ENCODE results near the gene GSTA2. TPM values are rescaled to one million over a fixed set of nuclear protein-coding genes. Genes with fewer than 3 reads are reported as not detected.
"Not testable (repeated sequence)": the region's sequence is repeated elsewhere in the genome, so short reads cannot be mapped to it uniquely, and the experiment has no call there.

The GSTA2 gene
- total RNA-seq = not detected in 2 replicates
- long read RNA-seq = 0 reads

DNA sequence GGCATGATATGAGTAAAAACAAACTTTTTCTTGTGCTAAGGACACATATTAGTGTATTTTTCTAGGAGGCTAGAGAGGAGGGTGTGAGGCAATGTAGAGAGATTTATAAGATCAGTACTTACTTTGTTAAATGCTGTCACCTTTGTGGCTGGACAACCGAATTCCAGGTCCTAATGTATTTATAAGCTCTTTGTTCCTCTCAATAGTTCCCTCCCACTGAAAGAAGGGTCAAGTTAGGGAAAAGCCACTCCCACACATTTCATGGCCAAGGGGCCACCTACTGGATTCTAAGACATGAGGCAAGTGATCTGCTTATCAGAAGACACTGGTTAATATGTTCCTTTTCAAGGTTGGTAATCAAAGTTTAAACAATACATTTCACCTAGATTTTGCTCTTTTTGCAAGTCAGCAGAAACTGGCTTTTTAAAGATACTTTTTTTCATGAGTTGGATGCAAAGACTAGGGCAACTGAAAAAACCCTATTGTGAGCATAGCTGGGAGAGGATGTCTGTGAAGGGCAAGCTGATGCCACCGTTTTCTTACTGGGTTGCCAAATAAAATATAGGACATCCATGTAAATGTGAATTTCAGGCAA is at the start of gene GSTA2:
GSTA2 (minus strand) TSS at position 154 of the 595 bp plus-strand sequence. CDS start 5,528 bp downstream, outside the sequence.
- H3K9me3 Mint-ChIP-seq (ENCODE audit: unreplicated experiment); H3K36me3 Mint-ChIP-seq (ENCODE audit: unreplicated experiment); H3K27me3 Mint-ChIP-seq (ENCODE audit: unreplicated experiment); H3K4me1 Mint-ChIP-seq (ENCODE audit: unreplicated experiment); DNase-seq (ENCODE audit: extremely low spot score, unreplicated experiment); H3K4me3 Mint-ChIP-seq (ENCODE audit: unreplicated experiment); H3K27ac Mint-ChIP-seq (ENCODE audit: unreplicated experiment): not testable (repeated sequence)

DNA sequence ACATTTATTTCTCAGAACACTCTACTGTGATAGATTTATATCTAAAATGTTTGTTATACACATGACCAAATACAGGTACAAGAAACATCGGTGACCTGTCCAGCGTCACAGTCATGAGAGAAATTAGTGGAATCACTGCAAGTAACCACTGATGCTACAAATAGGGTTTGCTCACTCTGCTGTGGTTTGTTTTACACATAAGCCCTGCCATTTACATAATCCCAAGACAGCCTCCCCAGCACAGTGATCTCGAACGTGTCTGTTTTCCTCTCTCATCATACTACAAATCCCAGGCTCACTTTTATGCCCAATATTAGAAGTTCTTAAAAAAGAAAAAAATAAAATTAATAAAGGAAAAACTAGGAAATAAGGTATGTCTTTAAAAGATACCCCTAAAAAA is 46.5 kb upstream of the GSTA2 start:
- H3K4me1 Mint-ChIP-seq (ENCODE audit: unreplicated experiment); H3K36me3 Mint-ChIP-seq (ENCODE audit: unreplicated experiment); DNase-seq (ENCODE audit: extremely low spot score, unreplicated experiment); H3K27me3 Mint-ChIP-seq (ENCODE audit: unreplicated experiment); H3K27ac Mint-ChIP-seq (ENCODE audit: unreplicated experiment); H3K4me3 Mint-ChIP-seq (ENCODE audit: unreplicated experiment); H3K9me3 Mint-ChIP-seq (ENCODE audit: unreplicated experiment): not testable (repeated sequence)

DNA sequence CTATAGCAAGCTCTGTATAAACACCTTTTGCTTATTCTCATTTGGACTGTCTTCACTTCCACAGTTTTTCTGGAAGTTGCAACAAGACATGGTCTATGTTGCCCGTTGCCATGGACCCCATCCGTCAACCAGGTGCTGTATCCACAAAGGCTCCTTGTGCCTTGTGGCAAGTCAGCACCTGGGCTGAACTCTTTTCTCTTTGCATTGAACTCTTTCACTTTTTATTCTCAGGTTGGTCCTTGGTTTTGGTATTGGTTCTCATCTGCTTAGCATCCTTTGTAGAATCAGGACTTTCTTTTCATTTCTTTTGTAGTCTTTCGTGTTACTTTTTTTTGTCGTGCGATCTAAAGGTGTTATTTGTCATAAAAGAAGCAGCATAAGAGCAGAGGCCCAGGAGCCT is 45.4 kb upstream of the GSTA2 start:
- H3K36me3 Mint-ChIP-seq (ENCODE audit: unreplicated experiment) = no peaks in the 10 kb centered on the region
- H3K27ac Mint-ChIP-seq (ENCODE audit: unreplicated experiment) = no peak overlapping the region
- DNase-seq (ENCODE audit: extremely low spot score, unreplicated experiment) = no peak
- H3K4me3 Mint-ChIP-seq (ENCODE audit: unreplicated experiment) = no peak overlapping the region
- H3K27me3 Mint-ChIP-seq (ENCODE audit: unreplicated experiment) = peaks cover 11% of the 10 kb centered on the region
- TF ChIP-seq, protein P1, sequence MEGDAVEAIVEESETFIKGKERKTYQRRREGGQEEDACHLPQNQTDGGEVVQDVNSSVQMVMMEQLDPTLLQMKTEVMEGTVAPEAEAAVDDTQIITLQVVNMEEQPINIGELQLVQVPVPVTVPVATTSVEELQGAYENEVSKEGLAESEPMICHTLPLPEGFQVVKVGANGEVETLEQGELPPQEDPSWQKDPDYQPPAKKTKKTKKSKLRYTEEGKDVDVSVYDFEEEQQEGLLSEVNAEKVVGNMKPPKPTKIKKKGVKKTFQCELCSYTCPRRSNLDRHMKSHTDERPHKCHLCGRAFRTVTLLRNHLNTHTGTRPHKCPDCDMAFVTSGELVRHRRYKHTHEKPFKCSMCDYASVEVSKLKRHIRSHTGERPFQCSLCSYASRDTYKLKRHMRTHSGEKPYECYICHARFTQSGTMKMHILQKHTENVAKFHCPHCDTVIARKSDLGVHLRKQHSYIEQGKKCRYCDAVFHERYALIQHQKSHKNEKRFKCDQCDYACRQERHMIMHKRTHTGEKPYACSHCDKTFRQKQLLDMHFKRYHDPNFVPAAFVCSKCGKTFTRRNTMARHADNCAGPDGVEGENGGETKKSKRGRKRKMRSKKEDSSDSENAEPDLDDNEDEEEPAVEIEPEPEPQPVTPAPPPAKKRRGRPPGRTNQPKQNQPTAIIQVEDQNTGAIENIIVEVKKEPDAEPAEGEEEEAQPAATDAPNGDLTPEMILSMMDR (IDR thresholded peaks at IDR 0.05) = no peak
- H3K9me3 Mint-ChIP-seq (ENCODE audit: unreplicated experiment) = no peaks in the 10 kb centered on the region
- H3K4me1 Mint-ChIP-seq (ENCODE audit: unreplicated experiment) = no peaks in the 10 kb centered on the region

DNA sequence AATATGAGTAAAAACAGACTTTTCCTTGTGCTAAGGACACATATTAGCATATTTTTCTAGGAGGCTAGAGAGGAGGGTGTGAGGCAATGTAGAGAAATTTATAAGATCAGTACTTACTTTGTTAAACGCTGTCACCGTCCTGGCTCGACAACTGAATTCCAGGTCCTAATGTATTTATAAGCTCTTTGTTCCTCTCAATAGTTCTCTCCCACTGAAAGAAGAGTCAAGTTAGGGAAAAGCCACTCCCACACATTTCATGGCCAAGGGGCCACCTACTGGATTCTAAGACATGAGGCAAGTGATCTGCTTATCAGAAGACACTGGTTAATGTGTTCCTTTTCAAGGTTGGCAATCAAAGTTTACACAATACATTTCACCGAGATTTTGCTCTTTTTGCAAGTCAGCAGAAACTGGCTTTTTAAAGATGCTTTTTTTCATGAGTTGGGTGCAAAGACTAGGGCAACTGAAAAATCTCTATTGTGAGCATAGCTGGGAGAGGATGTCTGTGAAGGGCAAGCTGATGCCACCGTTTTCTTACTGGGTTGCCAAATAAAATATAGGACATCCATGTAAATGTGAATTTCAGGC is 40.5 kb upstream of the GSTA2 start, which contains the start of gene GSTA1:
GSTA1 (minus strand) TSS at position 149 of the 588 bp plus-strand sequence. CDS start 4,549 bp downstream, outside the sequence.
- not testable (repeated sequence) for H3K4me3 Mint-ChIP-seq (ENCODE audit: unreplicated experiment); H3K9me3 Mint-ChIP-seq (ENCODE audit: unreplicated experiment); H3K36me3 Mint-ChIP-seq (ENCODE audit: unreplicated experiment); H3K4me1 Mint-ChIP-seq (ENCODE audit: unreplicated experiment); DNase-seq (ENCODE audit: extremely low spot score, unreplicated experiment); H3K27ac Mint-ChIP-seq (ENCODE audit: unreplicated experiment)
- H3K27me3 Mint-ChIP-seq (ENCODE audit: unreplicated experiment) = peaks cover 24% of the 10 kb centered on the region

DNA sequence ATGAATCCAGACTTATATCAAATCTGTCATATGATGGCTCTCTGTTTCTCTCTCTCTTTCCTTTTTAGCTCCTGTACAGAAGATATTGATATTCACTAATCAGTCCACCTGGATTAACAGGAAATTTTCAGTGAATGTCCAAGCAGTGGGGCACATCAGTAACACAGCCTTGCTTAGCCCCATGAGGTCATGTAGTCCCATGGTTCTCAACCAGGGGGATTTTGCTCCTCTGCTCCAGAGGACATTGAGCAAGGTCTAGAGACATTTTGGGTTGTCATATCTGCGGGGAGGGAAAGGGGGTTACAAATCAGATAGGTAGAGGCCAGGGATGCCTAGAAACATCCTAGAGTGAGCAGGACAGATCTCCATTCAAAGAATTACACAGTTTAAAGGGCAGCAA is 39.5 kb upstream of the GSTA2 start:
- H3K27ac Mint-ChIP-seq (ENCODE audit: unreplicated experiment) = no peak overlapping the region
- H3K9me3 Mint-ChIP-seq (ENCODE audit: unreplicated experiment) = no peaks in the 10 kb centered on the region
- no peak for DNase-seq (ENCODE audit: extremely low spot score, unreplicated experiment)
- TF ChIP-seq, protein P1 (IDR thresholded peaks at IDR 0.05) = no peak
- no peaks in the 10 kb centered on the region for H3K36me3 Mint-ChIP-seq (ENCODE audit: unreplicated experiment)
- no peaks in the 10 kb centered on the region for H3K4me1 Mint-ChIP-seq (ENCODE audit: unreplicated experiment)
- no peak overlapping the region for H3K4me3 Mint-ChIP-seq (ENCODE audit: unreplicated experiment)
- H3K27me3 Mint-ChIP-seq (ENCODE audit: unreplicated experiment) = peaks cover 24% of the 10 kb centered on the region

DNA sequence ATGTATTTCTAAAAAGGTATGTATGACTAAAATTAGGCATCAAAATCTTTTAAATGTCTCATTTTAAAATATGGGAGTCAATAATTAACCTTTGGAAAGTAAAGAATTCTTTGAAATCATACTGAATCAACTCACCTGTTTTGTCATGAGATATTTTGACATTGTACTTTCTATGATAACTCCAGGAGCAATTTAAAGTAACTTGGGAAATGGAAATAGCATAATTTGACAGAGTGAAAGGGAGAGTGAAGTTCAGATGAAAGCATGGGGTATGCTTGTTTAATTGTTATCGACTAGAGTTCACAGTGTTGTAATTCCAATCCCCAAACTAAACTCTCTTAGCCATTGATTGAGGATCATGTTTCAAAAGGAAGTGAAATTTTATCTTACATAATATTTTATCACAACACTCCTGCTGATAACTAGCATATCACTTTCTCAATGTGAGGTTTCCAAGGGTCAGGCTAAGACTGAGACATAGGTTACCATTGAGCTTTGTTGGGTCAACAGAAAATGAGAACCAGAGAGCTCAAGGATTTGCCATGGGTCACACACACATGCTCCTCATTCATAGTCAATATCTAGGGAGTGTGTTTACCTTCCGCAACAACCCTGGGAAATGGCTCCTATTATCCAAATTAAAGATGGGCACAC is 38.0 kb upstream of the GSTA2 start:
- Mint-ChIP-seq H3K9me3 (ENCODE audit: unreplicated experiment) (no peaks in the 10 kb centered on the region), H3K36me3 (ENCODE audit: unreplicated experiment) (no peaks in the 10 kb centered on the region), H3K4me3 (ENCODE audit: unreplicated experiment) (no peak overlapping the region), H3K4me1 (ENCODE audit: unreplicated experiment) (no peaks in the 10 kb centered on the region), H3K27ac (ENCODE audit: unreplicated experiment) (no peak overlapping the region), H3K27me3 (ENCODE audit: unreplicated experiment) (peaks cover 21% of the 10 kb centered on the region)
- TF ChIP-seq, protein P1 (IDR thresholded peaks at IDR 0.05) = no peak
- DNase-seq (ENCODE audit: extremely low spot score, unreplicated experiment) = no peak

DNA sequence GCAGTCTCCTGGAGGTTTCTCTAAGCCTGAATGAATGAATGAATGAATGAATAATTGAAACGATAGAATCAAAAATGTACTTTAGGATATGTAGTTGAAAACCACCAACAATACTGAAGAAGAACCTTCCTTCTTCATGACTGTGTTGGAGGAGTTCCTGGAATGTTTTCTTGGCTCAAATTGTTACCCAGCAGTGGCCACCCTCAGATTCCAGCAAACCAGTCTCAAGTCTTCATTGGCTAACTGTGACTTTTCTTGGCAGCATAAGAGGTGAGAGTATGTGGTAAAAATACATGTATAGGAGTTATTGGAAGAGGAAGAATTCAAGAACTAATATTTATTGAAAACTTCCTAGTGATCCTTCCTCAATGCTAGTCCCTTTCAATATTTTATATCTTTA is 36.0 kb upstream of the GSTA2 start:
- H3K9me3 Mint-ChIP-seq (ENCODE audit: unreplicated experiment); DNase-seq (ENCODE audit: extremely low spot score, unreplicated experiment); H3K4me1 Mint-ChIP-seq (ENCODE audit: unreplicated experiment); H3K27ac Mint-ChIP-seq (ENCODE audit: unreplicated experiment); H3K4me3 Mint-ChIP-seq (ENCODE audit: unreplicated experiment); H3K36me3 Mint-ChIP-seq (ENCODE audit: unreplicated experiment): not testable (repeated sequence)
- H3K27me3 Mint-ChIP-seq (ENCODE audit: unreplicated experiment) = peaks cover 18% of the 10 kb centered on the region

DNA sequence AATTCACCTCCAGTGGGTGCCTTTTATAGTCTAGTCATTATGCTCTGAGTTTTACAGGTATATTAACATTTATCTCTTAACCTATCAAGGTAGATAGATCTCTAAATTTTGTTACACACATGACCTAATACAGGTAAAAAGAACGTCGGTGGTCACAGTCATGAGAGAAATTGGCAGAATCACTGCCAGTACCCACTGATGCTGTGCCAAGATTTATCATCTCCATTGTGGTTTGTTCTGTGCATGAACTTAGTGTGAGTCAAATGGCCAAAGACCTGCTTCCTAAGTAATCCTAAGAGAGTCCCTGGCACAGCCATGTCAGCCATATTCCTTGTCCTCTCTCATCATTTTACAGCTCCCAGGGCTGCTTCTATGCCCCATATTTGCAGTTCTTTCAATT is 31.1 kb upstream of the GSTA2 start:
- H3K27ac Mint-ChIP-seq (ENCODE audit: unreplicated experiment); H3K4me1 Mint-ChIP-seq (ENCODE audit: unreplicated experiment); H3K36me3 Mint-ChIP-seq (ENCODE audit: unreplicated experiment); H3K4me3 Mint-ChIP-seq (ENCODE audit: unreplicated experiment); H3K27me3 Mint-ChIP-seq (ENCODE audit: unreplicated experiment); H3K9me3 Mint-ChIP-seq (ENCODE audit: unreplicated experiment); DNase-seq (ENCODE audit: extremely low spot score, unreplicated experiment): not testable (repeated sequence)

Data from osteocyte (in vitro differentiated cells).